GM10266 (cell line): ENCODE results near the gene CPED1.

Experiments used
- DNase-seq: peaks from one replicate; pipeline ENCODE4 v3.0.0; 2012; ENCODE audit errors: extremely low spot score
- CTCF ChIP-seq: IDR thresholded peaks from 2 replicates; pipeline ENCODE4 v1.5.1; 2012; ENCODE audit warnings: mild to moderate bottlenecking, low read depth; ENCODE audit not compliant: control insufficient read depth, insufficient read depth; ENCODE audit errors: missing control alignments

The CPED1 gene

GRCh38 chr7:120987683-120988590 lies 574 bp upstream of the CPED1 start:
- peak; percentile 92 for TF ChIP-seq CTCF

GRCh38 chr7:120989257-120990220 lies 1.0 kb downstream of the CPED1 start:
- no peak for DNase-seq
- no peak for TF ChIP-seq CTCF

More at GRCh38 chr7:120987683-120988590, 574 bp upstream of the CPED1 start:
- DNase-seq = peak; percentile 83

GRCh38 chr7:120990468-120991118 lies 2.1 kb downstream of the CPED1 start:
- no peak for DNase-seq
- no peak for TF ChIP-seq CTCF

- no peak for TF ChIP-seq CTCF
These were observed 2.6 kb downstream of the CPED1 start for GRCh38 chr7:120991161-120991560.

GRCh38 chr7:120991581-120991980 lies 3.1 kb downstream of the CPED1 start:
- no peak for DNase-seq
- no peak for TF ChIP-seq CTCF

More at GRCh38 chr7:120991161-120991560, 2.6 kb downstream of the CPED1 start:
- DNase-seq = no peak

- DNase-seq = no peak
- no peak for TF ChIP-seq CTCF
These were observed 3.9 kb downstream of the CPED1 start for GRCh38 chr7:120992272-120992964.
